Stimulated activated CD4-positive, alpha-beta T cell treated with anti-CD3 and anti-CD28 coated beads, Interleukin-4, amount 100 ng/mL, for 4 hours (primary cell): ENCODE measurements around the gene NEK9.

ENCODE experiments used
- DNase-seq, 2 experiments: peaks; one replicate each; pipeline ENCODE4 v3.0.0-alpha.2; 2020

Gene NEK9

DNA sequence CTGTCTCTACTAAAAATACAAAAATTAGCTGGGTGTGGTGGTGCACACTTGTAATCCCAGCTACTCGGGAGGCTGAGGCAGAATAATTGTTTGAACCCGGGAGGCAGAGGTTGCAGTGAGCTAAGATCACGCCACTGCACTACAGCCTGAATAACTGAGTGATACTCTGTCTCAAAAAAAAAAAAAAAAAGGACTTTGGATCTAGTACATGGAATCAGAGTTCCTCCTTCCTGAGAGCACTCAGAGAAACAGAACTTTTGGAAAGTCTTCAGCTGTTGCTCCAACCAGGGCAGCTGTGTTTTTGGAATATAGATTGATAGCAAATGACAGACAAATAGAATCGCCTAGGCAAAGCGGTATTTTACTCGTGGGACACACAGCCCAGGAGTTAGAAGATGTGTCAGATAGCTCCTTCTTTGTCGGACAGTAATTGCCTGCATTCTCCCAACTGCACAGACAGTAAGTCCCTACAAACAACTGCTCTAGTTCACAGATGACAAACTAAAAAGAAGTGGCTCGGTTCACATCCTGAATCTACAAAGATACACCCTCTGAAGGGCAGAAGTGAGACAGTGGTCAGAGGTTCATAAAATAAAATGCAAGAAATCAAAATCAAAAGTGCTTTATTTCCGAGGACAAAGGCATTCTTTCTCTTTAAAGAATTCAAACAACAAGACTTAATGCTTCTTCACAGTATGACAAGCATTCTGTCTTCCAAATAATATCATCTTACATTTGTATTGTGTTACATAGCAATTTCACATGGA lies 17.1 kb upstream of the NEK9 start:
- DNase-seq = no peak

DNA sequence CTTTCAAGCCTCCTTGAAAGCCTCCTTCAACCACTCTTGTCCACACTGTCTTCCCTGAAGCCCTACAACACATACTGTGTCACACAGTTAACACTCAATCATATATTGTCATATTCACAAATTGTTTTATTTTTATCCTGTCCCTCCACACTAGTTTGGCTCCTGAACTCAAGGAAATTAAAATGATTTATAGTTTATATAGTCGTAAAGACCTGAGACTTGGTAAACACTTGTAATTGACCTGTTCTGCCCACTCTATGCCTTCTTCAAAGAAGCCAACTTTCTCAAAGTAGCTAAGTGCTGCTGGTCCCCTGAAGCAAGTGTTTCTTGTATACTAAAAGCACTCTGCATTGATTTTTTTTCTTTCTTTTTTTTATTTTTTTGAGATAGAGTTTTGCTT lies 15.6 kb upstream of the NEK9 start:
- no peak for DNase-seq

DNA sequence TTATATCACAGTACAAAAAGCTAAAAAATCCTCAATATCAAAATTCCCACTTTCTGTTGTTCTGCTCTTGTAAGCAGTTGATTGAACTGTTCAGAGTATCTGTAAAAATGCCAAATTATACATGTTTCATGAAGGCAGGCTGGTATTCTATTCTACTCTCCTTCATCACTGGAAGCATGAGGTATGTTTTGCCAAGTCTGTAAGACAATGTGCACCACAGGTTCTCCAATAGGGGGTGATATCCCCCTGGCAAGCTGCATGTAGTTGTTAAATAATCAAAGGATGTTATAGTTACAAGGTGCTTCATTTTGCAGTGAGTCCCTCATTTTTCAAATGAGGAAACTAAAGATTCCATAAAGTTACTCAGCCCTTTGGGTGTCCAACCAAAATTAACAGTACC lies 15.1 kb upstream of the NEK9 start:
- DNase-seq = no peak

DNA sequence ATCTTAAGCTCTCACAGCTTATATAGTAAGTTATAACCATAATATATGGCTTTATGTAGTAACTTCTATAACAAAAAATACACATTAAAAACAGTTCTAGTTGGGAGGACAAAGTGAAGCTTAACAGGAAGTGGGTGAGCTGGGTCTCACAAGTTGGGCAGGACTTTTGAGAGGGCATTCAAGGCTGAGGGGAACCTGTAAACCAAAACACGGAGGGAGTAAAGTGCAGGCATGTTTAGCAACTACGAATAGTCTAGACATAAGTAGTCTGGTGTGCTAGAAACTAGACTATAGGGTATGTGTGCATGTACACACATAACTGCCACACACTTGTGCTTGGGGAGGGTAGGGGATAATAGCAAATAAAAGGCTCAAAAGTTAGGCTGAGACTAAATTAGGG lies 14.2 kb upstream of the NEK9 start:
- no peak for DNase-seq

DNA sequence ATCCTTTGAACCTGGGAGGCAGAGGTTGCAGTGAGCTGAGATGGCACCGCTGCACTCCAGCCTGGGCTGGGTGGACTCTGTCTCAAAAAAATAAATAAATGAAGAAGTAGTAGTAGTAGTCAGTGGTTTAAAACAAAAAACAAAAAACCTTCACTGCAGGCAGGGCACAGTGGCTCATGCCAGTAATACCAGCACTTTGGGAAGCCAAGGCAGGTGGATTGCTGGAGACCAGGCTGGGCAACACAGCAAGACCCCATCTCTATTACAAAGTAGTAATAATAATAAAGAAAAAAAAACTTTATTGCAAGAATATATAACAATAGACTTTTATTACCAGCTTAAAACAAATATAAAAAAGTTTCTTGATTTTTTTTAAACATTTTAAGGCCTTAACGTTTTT lies 13.8 kb upstream of the NEK9 start:
- DNase-seq = no peak

DNA sequence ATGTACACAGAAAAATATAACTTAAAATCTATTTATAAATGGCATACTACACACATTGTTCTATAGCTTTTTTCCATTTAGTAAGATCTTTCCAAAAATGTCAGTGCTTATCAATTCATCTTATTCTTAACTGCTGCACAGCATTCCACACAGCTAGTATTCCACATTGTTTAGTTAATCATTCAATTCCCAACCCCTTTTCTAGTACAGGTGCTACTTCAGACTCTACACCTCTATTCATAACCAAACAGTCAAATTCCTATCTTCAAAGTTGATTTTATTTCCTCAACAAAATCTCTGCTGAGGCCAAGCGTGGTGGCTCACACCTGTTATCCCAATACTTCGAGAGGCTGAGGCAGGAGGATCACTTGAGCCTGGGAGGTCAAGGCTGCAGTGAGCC lies 12.3 kb upstream of the NEK9 start:
- DNase-seq = no peak

DNA sequence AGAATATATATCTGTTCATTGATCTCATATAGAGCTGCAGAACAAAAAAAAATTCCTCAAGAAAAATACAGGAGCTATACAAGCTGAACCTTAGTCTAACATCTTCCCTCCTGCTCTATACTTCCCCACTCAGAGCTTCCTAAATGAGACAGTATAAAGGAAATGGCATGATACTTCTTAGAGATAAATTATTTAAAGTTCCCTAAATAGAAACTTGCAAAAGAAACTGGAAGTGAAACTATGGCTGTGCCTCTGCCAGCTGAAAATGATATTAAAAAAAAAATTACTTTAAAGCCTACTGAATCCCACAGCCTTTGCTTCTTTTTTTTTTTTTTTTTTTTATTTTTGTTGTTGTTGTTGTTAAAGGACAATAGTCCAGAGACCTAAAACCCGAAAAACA lies 11.6 kb upstream of the NEK9 start:
- DNase-seq = no peak

DNA sequence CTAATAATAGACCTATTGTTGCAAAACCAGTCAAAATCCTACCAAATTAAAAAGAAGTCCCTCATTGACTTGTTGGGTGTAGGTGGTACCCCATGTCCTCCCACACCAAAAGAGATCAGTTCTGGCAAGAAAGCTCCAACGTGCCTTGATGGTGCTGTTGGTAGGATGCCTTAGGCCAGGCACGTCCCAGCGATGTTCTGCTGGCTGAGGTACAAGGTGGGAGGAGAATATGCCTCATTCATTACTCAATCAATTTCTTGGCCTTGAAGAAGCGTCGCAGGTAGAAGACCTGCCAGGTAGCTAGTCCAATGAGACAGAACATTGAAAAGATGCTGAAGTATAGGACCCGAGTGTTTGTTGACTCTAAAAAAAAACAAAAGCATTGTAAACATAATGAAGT lies 7.8 kb upstream of the NEK9 start:
- no peak for DNase-seq

DNA sequence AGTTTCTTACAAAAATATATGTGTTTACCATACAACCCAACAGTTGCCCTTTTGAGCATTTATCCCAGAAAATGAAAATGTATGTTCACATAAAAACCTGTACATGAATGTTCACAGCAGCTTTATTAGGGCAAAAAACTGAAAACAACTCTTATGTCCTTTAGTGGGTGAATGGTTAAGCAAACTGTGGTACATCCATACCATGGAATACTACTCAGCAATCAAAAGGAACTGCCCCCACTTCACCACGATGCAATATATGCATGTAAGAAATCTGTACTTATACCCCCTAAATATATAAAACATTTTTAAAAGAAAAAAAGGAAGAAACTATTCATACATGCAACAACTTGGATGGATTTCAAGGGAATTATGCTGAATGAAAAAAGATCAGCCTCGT lies 6.7 kb upstream of the NEK9 start:
- no peak for DNase-seq

DNA sequence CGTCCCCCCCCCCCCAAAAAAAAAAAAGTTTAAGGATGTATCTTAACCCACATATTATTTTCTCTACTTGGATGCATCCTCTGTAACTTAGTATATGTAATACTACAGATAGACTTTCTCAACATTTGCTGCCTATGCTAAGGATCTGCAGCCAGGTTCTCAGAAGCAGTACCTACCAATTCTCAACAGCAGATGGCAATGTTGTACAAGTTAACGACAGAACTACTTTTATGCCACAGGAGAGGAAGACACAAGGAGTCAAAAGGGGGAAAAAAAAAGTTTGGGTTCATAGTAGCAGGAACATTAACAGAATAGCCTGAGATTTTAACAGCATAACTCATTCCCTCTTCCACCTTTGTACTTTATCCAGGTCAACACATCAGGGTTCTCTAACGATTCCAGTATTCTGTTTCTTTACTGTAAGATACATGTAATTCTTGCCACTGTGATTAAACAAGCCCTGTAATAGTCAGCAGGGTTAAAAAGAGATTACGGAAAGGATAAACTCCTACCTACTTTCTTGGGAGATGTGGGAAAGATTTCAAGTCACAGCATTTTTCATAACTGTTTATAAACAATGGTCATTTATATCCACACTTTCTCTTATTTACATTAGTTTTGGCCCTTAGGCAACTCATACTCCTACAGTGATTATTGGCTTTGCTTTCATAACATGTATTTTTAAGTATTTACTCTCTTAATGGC lies 5.7 kb upstream of the NEK9 start:
- peak; percentile 10 to 32 for DNase-seq

DNA sequence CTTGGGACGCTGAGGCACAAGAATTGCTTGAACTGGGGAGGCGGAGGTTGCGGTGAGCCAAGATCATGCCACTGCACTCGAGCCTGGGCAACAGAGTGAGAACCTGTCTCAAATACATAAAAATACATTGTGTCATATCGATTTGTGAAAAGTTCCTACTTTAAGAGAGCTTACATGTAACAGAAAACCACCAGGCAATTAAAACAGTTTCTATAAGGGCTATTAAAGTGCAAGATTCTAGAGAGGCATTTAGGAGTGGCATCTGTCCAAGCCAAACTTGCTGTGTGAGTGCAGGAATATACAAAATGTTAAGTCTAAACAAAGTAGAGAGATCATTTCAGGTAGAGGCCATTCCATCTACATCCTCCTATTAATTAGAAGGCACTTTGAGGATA lies 1.7 kb upstream of the NEK9 start:
- DNase-seq = no peak

DNA sequence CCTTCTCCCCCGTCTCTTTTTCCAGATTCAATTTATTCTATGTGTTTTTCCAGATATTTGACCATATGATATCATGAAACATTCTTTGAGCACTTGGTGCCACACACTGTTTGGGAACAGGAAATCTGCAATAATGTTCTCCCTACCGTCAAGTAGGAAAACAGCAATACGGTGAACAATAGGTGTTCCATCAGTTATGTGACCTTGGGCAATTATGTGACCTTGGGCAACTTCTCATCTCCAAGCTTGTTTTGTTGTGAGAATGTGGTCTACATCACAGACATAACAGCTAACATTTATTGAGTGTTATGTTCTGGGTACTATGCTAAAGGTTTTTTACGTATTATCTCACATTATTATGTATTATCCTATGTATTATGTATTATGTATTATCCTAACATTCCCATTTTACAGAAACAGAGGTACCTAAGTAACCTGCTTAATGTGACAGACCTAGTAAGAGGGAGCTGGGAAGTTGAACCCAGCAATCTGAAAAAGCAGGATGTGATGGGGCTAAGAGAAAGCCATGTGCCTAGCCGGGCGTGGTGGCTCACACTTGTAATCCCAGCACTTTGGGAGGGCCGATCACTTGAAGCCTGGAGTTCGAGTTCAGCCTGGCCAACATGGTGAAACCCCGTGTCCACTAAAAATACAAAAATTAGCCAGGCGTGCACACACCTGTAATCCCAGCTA lies 1.2 kb upstream of the NEK9 start:
- DNase-seq = no peak

DNA sequence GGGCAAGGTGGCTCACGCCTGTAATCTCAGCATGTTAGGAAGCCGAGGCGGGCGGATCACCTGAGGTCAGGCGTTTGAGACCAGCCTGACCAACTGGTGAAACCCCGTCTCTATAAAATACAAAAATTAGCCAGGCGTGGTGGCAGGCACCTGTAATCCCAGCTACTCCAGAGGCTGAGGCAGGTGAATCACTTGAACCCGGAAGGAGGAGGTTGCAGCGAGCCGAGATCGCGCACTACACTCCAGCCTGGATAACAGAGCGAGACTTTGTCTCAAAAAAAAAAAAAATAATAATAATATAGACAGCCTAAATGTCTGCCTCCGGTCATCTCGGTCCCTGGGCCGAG lies 599 bp upstream of the NEK9 start:
- DNase-seq = peak; percentile 4

DNA sequence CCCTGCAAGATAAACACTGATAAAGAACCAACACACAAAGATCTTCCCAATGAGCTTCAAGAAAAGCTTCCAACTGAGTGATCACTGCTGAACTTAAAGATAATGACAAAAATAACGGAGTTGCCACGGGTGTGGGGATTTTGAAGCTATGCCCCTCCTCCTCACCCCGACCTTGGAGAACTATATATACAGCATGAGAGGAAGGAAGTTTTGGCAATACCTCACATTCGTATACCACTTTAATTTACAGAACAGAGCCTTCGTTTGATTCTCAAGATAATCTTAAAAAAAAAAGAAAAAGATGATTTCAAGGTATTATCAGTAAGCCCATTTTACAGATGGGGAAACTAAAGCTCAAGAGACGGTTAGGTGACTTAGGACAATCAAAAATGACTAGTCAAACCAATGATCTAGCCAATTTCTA lies 715 bp downstream of the NEK9 start:
- DNase-seq = no peak

DNA sequence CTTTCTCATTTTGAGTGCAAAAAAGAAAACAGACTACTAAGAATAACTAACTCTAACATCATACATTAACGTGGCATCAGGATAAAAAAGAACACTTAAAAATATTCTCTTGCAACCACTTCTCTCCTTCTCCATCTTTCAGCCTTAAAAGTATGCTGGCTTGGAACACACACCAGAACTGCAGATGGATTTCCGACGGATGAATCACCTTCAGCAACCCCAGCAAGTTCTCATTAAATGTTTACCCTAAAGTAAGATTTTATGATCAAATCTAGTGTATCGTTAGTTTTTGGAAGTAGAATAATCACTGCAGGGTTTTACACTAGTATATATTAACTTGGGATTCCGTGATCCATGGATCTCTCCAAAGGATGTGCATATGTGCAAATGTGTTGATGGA lies 1.2 kb downstream of the NEK9 start:
- DNase-seq = no peak

DNA sequence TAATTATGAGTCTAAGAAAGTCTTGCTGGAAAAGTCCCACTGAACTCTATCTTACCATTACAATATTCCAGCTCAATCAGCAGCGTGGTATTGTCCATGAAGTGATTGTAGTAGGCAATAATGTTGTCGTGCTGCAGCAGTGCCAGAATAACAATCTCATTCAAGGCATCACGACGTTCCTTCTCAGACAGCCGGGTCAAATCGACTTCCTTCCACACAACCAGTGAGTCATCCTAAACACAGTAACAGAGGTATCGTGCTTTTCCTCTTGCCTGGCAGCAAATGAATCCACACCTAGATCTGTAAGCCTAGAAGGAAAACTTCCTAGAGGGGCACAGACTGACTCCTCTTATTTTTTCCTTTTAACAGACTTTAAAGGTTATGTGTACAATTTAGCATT lies 2.9 kb downstream of the NEK9 start:
- peak in 1 of 2 experiments; percentile 20 for DNase-seq

DNA sequence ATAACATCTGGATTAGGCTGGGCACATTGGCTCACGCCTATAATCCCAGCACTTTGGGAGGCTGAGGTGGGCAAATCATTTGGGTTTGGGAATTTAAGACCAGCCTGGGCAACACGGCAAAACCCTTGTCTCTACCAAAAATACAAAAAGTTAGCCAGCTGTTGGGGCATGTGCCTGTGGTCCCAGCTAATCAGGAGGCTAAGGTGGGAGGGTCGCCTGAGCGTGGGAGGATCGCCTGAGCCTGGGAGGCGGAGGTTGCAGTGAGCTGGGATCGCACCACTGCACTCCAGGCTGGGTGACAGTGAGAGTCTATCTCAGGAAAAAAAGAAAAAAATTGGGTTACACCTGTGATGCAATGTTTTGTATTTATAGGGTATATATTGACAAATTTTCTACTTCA lies 5.3 kb downstream of the NEK9 start:
- no peak for DNase-seq

DNA sequence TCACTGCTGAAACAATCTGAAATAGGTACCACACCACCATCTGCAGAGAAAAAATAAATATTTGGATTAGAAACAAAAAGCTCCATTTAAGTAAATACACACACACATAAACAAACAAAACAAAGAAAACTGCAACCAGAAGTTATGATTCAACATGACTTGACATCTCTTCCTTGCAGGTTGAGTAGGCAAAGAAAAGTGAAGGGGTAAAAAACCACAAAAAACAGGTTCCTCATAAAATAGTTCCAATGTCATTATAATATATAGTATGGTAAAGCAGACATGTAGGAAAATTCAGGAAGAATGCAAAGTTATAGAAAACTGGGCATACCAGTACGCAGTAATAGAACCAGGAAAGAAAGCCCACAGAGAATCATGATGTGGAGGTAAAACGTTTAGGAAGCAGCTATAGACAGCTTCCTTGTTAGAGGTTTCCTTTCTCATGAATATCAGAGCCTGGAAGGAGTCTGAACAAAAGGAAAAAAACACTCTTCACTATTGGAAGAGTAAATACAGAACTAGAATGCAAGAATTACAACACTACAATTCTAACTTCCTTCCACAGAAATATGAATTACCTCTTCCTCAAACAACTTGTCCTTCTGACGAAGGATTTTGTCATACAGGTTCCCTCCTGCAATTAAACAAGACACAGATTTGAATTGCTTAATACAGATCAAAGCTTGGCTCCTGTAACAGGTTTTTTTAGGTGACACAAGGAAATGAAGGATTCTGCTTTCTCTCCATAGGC lies 6.1 kb downstream of the NEK9 start:
- no peak for DNase-seq

DNA sequence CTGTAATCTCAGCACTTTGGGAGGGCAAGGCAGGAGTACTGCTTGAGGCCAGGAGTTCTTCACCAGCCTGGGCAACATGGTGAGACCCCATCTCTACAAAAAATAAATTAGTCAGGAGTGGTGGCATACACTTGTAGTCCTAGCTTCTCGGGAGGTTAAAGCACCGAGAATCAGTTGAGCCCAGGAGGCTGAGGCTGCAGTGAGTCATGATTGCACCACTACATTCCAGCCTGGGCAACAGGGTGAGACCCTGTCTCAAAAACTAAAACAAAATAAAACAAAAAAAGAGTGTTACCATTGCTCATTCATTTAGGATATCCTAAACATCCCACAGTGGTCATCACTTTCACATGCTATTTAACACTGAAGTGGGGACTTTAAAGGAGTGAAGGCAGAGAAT lies 7.8 kb downstream of the NEK9 start:
- no peak for DNase-seq

DNA sequence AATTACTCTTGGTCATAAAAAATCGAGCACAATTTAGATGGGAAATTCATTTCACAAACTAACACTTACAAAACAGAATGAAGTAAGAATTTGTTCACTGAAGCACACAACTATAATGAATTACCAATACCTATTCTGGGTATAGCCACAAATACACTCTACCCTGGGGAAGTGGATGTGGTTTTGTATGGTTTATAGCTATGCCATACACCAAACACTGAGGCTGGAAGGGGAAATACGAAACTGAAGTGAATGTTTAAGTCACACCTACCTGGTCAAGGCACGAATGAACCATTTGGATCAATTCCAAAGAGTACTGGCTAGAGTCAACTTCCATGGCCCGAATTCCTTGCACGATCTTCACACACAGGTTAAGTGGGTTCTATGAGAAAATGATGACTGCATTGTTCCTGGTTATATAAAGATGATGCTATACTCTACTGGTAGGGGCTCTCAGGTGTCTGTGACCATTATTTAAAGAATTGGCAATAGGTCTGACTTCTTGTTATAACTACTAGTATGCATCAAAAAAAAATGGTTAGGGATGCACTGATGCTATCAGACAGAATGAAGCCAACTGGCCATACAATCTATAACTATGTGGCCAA lies 12.8 kb downstream of the NEK9 start:
- no peak for DNase-seq

DNA sequence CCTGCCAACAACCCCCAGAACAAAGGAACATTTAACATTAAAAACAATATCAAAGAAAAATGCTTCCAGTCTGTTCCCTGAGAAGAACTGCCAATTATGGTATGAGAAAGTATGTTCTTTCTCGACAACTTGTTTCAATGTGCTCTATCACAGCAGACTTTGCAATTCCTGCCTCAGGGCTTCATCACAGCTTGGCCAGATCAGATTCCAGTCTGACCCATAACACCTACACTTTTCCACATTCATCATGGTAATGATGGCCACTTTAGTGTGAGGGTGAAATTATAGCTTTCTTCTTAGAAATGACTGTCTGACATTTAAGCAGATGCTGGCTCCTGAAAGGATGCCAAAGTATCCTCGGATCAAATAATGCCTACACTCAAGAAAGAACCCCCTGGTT lies 17.0 kb downstream of the NEK9 start:
- no peak for DNase-seq

DNA sequence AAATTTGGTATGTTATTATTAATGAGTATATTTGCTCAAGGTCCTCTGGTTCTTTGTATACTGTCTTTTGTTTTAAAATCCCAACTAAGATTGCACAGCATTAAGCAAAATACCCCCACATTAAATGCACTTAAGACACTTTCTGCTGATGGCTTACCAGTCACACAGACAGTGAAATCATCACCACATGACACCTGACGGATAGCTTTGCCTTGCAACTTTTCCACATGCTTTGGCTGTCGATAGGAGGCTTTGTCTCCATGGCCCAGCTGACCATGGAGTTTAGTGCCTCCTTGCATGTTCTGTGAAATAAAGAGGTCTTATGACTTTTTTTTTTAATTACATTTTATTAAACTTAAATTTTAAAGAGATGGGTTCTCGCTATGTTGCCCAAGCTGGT lies 19.7 kb downstream of the NEK9 start:
- DNase-seq = no peak

DNA sequence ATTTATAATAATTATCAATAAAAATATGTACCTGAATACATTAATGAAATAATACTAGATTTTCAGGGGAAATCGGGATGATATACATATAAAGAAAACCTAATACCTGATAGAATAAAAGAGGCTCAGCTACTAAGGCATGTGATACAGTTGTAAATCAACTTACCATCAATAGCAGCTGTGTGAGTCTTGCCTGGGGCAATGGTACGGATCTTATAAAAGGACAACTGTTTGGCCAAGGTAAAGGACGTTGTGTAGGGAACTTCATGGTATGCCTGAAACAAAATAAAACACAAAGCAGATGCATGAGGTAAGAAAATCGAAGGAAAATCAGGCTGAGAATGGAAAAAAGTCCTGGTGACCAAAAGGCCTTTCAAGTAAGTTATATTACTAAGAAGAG lies 25.4 kb downstream of the NEK9 start:
- no peak for DNase-seq
